ENCODE data around the gene USP5.
A peak's percentile ranks its signal among the peaks of the same experiment; 100 is the strongest.

USP5 gene

DNA sequence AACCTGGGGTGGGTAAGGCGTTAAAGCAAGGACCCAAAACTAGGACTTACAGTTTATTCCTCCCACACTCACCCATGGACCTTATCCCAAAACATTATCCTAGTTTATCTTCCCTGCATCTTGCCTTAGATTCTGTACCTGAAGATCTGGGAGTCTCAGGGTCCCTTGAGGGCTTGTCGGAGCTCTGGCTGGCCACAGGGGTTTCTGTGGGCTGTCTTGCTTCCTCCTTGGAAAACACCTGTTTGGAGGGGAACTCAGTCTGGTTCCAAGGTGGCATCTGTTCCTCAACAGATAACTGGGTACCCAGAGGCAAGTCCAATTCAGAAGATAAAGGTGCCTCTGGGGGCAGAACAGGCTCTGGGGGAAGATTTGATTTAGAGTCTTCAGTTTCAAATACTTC, 2.5 kb upstream of the USP5 start:
- Histone ChIP-seq H3K79me1 (ENCODE audit: low read length) (peaks cover 20% of the 10 kb centered on the region), H2BK120ac (ENCODE audit: low read depth, low read length) (no peak overlapping the region), H4K8ac (ENCODE audit: low read depth, low read length) (no peak overlapping the region), H2AK5ac (ENCODE audit: low read length) (no peak overlapping the region), H3K36me3 (ENCODE audit: control insufficient read depth, insufficient read depth, low read length) (peaks cover 14% of the 10 kb centered on the region), H3K56ac (ENCODE audit: low read length) (no peak overlapping the region), H2BK5ac (ENCODE audit: low read length) (no peak overlapping the region), H3K18ac (ENCODE audit: low read length) (no peak overlapping the region), H3K4me2 (ENCODE audit: low read length) (no peak overlapping the region), H3K23ac (ENCODE audit: low read length) (no peak overlapping the region), H3K4me1 (ENCODE audit: control insufficient read depth, low read depth, low read length) (peaks cover 6% of the 10 kb centered on the region), H3K4ac (ENCODE audit: low read depth, low read length) (no peak overlapping the region), H2BK15ac (replicated peaks; ENCODE audit: low read depth) (no peak overlapping the region), H3K9ac (ENCODE audit: low read length) (no peak overlapping the region), H3K4me3 (ENCODE audit: low read length) (no peak overlapping the region), H4K5ac (ENCODE audit: low read length) (no peak overlapping the region), H3K27ac (ENCODE audit: low read depth, low read length) (no peak overlapping the region), H3K79me2 (ENCODE audit: control insufficient read depth, insufficient read depth, low read length) (peaks cover 22% of the 10 kb centered on the region), H3K27me3 (ENCODE audit: insufficient read depth, low read length, poor library complexity) (no peaks in the 10 kb centered on the region)
- no CpG with 5 or more reads among the region's 2 CpGs for WGBS (ENCODE audit: extremely low coverage, insufficient coverage, low lambda C conversion rate)
- no peak for DNase-seq

DNA sequence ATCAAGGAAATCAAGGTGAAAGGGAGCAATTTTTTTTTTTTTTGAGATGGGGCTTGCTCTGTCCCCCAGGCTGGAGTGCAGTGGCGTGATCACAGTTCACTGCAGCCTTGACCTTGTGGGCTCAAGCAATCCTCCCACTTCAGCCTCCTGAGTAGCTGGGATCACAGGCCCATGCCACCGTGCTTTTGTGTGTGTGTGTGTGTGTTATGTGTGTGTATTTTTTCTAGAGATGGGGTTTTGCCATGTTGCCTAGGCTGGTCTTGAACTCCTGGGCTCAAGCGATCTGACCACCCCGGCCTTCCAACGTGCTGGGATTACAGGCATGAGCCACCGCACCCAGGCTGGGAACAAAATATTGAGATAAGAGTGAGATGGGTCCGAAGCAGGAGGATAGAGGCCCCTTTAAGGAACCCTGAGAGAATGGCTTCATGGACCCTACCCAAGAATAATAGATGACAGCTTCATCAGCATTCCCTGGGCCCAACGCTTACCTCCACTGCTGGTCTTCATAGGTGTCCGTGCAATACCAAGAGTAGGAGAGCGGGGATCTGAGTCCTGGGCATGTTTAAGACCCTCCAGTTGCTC, 1.9 kb upstream of the USP5 start:
- H3K4me2 ChIP-seq (ENCODE audit: low read length): peak overlapping the region; percentile 74
- H3K27me3 ChIP-seq (ENCODE audit: insufficient read depth, low read length, poor library complexity): no peaks in the 10 kb centered on the region
- no peak overlapping the region for H2BK15ac ChIP-seq (replicated peaks; ENCODE audit: low read depth)
- peaks cover 23% of the 10 kb centered on the region for H3K79me1 ChIP-seq (ENCODE audit: low read length)
- no peak overlapping the region for H3K23ac ChIP-seq (ENCODE audit: low read length)
- H3K79me2 ChIP-seq (ENCODE audit: control insufficient read depth, insufficient read depth, low read length): peaks cover 25% of the 10 kb centered on the region
- H3K4me1 ChIP-seq (ENCODE audit: control insufficient read depth, low read depth, low read length): peaks cover 6% of the 10 kb centered on the region
- no peak for DNase-seq
- peak overlapping the region; percentile 95 for H3K56ac ChIP-seq (ENCODE audit: low read length)
- no peak overlapping the region for H2BK120ac ChIP-seq (ENCODE audit: low read depth, low read length)
- H3K18ac ChIP-seq (ENCODE audit: low read length): no peak overlapping the region
- no peak overlapping the region for H4K5ac ChIP-seq (ENCODE audit: low read length)
- no CpG with 5 or more reads among the region's 10 CpGs for WGBS (ENCODE audit: extremely low coverage, insufficient coverage, low lambda C conversion rate)
- H3K9ac ChIP-seq (ENCODE audit: low read length): peak overlapping the region; percentile 90
- H2BK5ac ChIP-seq (ENCODE audit: low read length): no peak overlapping the region
- peaks cover 11% of the 10 kb centered on the region for H3K36me3 ChIP-seq (ENCODE audit: control insufficient read depth, insufficient read depth, low read length)
- H4K8ac ChIP-seq (ENCODE audit: low read depth, low read length): no peak overlapping the region
- H3K27ac ChIP-seq (ENCODE audit: low read depth, low read length): no peak overlapping the region
- H2AK5ac ChIP-seq (ENCODE audit: low read length): no peak overlapping the region
- H3K4me3 ChIP-seq (ENCODE audit: low read length): peak overlapping the region; percentile 79
- no peak overlapping the region for H3K4ac ChIP-seq (ENCODE audit: low read depth, low read length)

DNA sequence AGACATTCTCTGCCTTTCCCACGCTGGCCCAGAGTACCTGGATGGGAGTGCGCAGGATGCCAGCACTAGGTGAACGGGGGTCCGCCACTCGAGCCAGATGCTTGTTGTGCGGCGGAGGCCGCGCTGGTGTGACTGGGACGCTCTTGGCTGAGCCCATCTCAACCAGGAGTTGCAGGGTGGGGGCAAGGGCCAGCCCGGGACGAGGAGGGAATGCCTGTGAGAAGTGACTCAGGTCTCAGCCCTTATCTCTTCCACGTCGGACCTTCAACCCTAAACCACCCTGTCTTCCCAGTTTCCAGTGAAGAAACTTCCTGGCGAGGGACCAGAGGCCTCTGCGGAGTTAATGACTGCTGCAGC, 1.2 kb upstream of the USP5 start:
- DNase-seq: no peak
- no peak overlapping the region for H3K27ac ChIP-seq (ENCODE audit: low read depth, low read length)
- no CpG with 5 or more reads among the region's 16 CpGs for WGBS (ENCODE audit: extremely low coverage, insufficient coverage, low lambda C conversion rate)

DNA sequence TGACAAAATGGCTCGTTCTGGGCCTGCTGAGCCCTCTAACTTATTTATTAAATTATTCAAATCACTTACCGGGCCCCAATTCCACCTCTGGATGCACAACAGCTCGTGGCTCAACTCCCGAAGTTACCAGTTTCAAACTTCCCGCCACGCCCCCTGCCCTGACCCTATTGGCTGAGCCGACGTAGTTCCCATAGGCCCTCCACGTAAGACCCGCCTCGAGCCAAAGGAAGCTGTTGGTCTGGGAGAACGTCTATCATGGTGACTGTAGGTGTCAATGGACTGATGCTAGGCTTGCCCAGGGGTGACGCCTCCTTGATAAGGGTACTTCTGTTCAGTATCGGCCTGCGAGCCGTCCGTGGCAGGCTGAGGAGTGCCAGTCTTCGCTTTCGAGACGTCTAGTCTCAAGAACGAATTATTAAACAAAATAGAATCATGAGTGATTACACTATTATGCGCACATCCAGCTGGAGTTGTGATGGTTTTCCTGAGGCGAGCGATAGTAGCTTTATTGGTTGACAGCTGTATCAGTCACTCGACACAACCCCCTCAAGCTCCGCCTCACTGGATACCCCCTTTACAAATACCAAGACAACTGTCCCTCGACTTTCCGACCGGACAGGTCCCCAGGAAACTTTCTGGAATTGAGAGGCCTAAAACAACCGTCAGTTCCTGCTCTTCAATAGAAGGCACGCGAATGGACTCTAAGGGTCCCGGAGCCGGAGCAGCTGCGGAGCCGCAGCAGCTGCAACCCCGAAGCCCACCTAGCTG, 613 bp upstream of the USP5 start, which contains the start of gene CDCA3:
CDCA3 (minus strand) TSS at position 134 of the 768 bp plus-strand sequence. CDS start 334 bp downstream, outside the sequence.
- Histone ChIP-seq H4K8ac (ENCODE audit: low read depth, low read length) (no peak within 1 kb of the TSS), H3K23ac (ENCODE audit: low read length) (no peak within 1 kb of the TSS), H4K5ac (ENCODE audit: low read length) (no peak within 1 kb of the TSS), H3K4me1 (ENCODE audit: control insufficient read depth, low read depth, low read length) (peaks cover 6% of the 10 kb centered on the region), H3K4ac (ENCODE audit: low read depth, low read length) (peak within 1 kb of the TSS; percentile 64), H3K27ac (ENCODE audit: low read depth, low read length) (peak within 1 kb of the TSS; percentile 26), H3K4me2 (ENCODE audit: low read length) (peak within 1 kb of the TSS; percentile 98), H3K79me1 (ENCODE audit: low read length) (peaks cover 24% of the 10 kb centered on the region), H2AK5ac (ENCODE audit: low read length) (no peak within 1 kb of the TSS), H2BK120ac (ENCODE audit: low read depth, low read length) (no peak within 1 kb of the TSS), H3K79me2 (ENCODE audit: control insufficient read depth, insufficient read depth, low read length) (peaks cover 26% of the 10 kb centered on the region), H3K18ac (ENCODE audit: low read length) (no peak within 1 kb of the TSS), H3K56ac (ENCODE audit: low read length) (peak within 1 kb of the TSS; percentile 100), H2BK15ac (replicated peaks; ENCODE audit: low read depth) (no peak within 1 kb of the TSS), H3K9ac (ENCODE audit: low read length) (peak within 1 kb of the TSS; percentile 98), H3K27me3 (ENCODE audit: insufficient read depth, low read length, poor library complexity) (no peaks in the 10 kb centered on the region), H3K4me3 (ENCODE audit: low read length) (peak within 1 kb of the TSS; percentile 96), H2BK5ac (ENCODE audit: low read length) (peak within 1 kb of the TSS; percentile 98), H3K36me3 (ENCODE audit: control insufficient read depth, insufficient read depth, low read length) (peaks cover 8% of the 10 kb centered on the region)
- no CpG with 5 or more reads among the region's 37 CpGs for WGBS (ENCODE audit: extremely low coverage, insufficient coverage, low lambda C conversion rate)
- peak; percentile 100 for DNase-seq

More for the DNA sequence above, 1.2 kb upstream of the USP5 start:
- Histone ChIP-seq H2BK15ac (replicated peaks; ENCODE audit: low read depth) (no peak overlapping the region), H3K23ac (ENCODE audit: low read length) (no peak overlapping the region), H3K36me3 (ENCODE audit: control insufficient read depth, insufficient read depth, low read length) (peaks cover 10% of the 10 kb centered on the region), H3K4me1 (ENCODE audit: control insufficient read depth, low read depth, low read length) (peaks cover 6% of the 10 kb centered on the region), H4K8ac (ENCODE audit: low read depth, low read length) (no peak overlapping the region), H2BK120ac (ENCODE audit: low read depth, low read length) (no peak overlapping the region), H3K4me2 (ENCODE audit: low read length) (peak overlapping the region; percentile 74), H3K56ac (ENCODE audit: low read length) (peak overlapping the region; percentile 95), H2AK5ac (ENCODE audit: low read length) (no peak overlapping the region), H3K79me2 (ENCODE audit: control insufficient read depth, insufficient read depth, low read length) (peaks cover 26% of the 10 kb centered on the region), H3K4me3 (ENCODE audit: low read length) (peak overlapping the region; percentile 79), H3K18ac (ENCODE audit: low read length) (no peak overlapping the region), H3K9ac (ENCODE audit: low read length) (peak overlapping the region; percentile 90), H3K4ac (ENCODE audit: low read depth, low read length) (peak overlapping the region; percentile 64), H2BK5ac (ENCODE audit: low read length) (no peak overlapping the region), H3K27me3 (ENCODE audit: insufficient read depth, low read length, poor library complexity) (no peaks in the 10 kb centered on the region), H3K79me1 (ENCODE audit: low read length) (peaks cover 24% of the 10 kb centered on the region), H4K5ac (ENCODE audit: low read length) (no peak overlapping the region)

DNA sequence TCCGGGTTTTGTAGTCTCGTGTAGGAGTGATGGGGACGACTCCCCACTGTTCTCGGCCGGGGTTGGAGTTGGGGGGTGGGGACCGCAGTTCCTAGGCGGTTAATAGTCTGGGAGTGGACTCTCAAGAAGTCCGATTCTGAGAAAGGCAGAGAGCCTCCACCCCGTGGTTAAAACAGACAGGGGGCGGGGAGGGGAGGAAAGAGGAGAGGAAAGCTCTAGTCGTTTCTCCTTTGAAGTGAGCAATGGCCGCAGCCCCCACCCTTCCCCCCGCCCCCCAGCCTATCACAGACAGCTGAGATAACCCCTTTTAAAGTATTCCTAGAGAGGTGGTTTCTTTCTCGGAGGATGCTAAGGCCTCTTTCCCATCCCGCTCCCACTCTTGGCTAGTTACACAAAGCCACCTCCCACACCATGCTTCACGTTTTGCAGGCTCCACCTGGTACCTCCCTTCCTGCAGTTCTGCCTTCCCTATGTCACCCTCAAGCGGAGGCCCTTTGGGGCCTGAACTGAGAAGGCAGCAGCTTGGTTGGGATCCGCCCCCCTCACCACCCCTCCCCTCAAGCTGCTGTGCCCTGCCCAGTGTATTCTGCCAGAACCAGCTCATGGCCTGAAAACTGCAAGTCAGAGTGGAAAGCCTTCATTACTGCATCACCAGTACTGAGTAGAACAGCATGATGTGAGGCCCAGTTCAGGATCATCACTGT, 853 bp downstream of the USP5 start:
- DNase-seq: peak; percentile 86
- no CpG with 5 or more reads among the region's 18 CpGs for WGBS (ENCODE audit: extremely low coverage, insufficient coverage, low lambda C conversion rate)

More for the DNA sequence above, 853 bp downstream of the USP5 start:
- Histone ChIP-seq H3K23ac (ENCODE audit: low read length) (peak overlapping the region; percentile 20), H3K56ac (ENCODE audit: low read length) (peak overlapping the region; percentile 90), H4K5ac (ENCODE audit: low read length) (no peak overlapping the region), H2BK120ac (ENCODE audit: low read depth, low read length) (no peak overlapping the region), H3K79me1 (ENCODE audit: low read length) (peaks cover 24% of the 10 kb centered on the region), H3K79me2 (ENCODE audit: control insufficient read depth, insufficient read depth, low read length) (peaks cover 26% of the 10 kb centered on the region), H3K4me1 (ENCODE audit: control insufficient read depth, low read depth, low read length) (peaks cover 6% of the 10 kb centered on the region), H3K18ac (ENCODE audit: low read length) (peak overlapping the region; percentile 21), H2BK15ac (replicated peaks; ENCODE audit: low read depth) (no peak overlapping the region), H3K27me3 (ENCODE audit: insufficient read depth, low read length, poor library complexity) (no peaks in the 10 kb centered on the region), H3K27ac (ENCODE audit: low read depth, low read length) (peak overlapping the region; percentile 8), H3K9ac (ENCODE audit: low read length) (peak overlapping the region; percentile 70), H2AK5ac (ENCODE audit: low read length) (peak overlapping the region; percentile 48), H4K8ac (ENCODE audit: low read depth, low read length) (no peak overlapping the region), H3K4me3 (ENCODE audit: low read length) (peak overlapping the region; percentile 85), H2BK5ac (ENCODE audit: low read length) (peak overlapping the region; percentile 37), H3K36me3 (ENCODE audit: control insufficient read depth, insufficient read depth, low read length) (peaks cover 2% of the 10 kb centered on the region), H3K4ac (ENCODE audit: low read depth, low read length) (no peak overlapping the region), H3K4me2 (ENCODE audit: low read length) (peak overlapping the region; percentile 94)

Measured in mesendoderm (in vitro differentiated cells).